MM.1S (cell line): ENCODE data around the gene ID2.

ENCODE experiments used
- EZH2 ChIP-seq: fragments of 300-600 bp; sonication (generic); optimal IDR thresholded peaks from 2 replicates; pipeline ENCODE3; 2017; ENCODE audit warnings: low read depth, mild to moderate bottlenecking, antibody characterized with exemption, low read length, mixed read lengths
- EZH2phosphoT487 ChIP-seq: fragments of 300-600 bp; sonication (generic); IDR thresholded peaks from 2 replicates; pipeline ENCODE4 v1.6.1; 2018; ENCODE audit warnings: antibody characterized with exemption, low read length
- TF ChIP-seq, protein P1 (sequence below): fragments of 300-600 bp; sonication (generic); IDR thresholded peaks from 2 replicates; pipeline ENCODE4 v1.5.1; 2016; ENCODE audit warnings: antibody characterized with exemption, low read length, mixed read lengths

DNA sequence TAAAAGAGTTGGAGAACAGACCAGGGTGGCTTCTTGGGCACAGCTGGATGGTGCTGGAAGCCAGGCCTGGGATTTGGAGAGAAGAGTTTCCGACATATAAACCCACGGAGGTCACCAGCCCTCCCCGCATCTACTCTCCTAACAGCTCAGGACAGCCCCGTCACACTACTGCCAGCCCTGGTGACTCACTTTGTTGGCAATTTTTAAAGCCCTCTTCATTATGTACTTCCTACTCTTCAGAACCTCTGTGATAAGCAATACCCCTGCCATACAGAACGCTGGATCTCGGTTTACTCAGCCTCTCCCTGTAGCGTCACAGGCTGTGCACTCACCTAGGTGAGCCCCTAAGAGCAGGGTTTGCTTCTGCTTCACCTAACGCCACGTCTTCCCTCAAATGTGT lies 48.1 kb downstream of the ID2 start:
- TF ChIP-seq, protein P1, sequence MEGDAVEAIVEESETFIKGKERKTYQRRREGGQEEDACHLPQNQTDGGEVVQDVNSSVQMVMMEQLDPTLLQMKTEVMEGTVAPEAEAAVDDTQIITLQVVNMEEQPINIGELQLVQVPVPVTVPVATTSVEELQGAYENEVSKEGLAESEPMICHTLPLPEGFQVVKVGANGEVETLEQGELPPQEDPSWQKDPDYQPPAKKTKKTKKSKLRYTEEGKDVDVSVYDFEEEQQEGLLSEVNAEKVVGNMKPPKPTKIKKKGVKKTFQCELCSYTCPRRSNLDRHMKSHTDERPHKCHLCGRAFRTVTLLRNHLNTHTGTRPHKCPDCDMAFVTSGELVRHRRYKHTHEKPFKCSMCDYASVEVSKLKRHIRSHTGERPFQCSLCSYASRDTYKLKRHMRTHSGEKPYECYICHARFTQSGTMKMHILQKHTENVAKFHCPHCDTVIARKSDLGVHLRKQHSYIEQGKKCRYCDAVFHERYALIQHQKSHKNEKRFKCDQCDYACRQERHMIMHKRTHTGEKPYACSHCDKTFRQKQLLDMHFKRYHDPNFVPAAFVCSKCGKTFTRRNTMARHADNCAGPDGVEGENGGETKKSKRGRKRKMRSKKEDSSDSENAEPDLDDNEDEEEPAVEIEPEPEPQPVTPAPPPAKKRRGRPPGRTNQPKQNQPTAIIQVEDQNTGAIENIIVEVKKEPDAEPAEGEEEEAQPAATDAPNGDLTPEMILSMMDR, result no peak
- TF ChIP-seq EZH2phosphoT487, result no peak
- no peak for TF ChIP-seq EZH2
